H1 (cell line): ENCODE results near the gene B4GALT7. TPM values are rescaled to one million over a fixed set of nuclear protein-coding genes. Genes with fewer than 3 reads are reported as not detected.

Experiments used
- CTCF ChIA-PET: fragments of 300-600 bp; sonication (Branson Sonifier 250); formaldehyde crosslinking; loops from one replicate; lab custom pipeline; 2021; ENCODE audit not compliant: partially characterized antibody; lab: Charles Lee
- POLR2A ChIA-PET: fragments of 300-600 bp; sonication (Branson Sonifier 250); formaldehyde crosslinking; loops from one replicate; lab custom pipeline; 2021; ENCODE audit warnings: inconsistent platforms; ENCODE audit not compliant: partially characterized antibody; lab: Charles Lee
- DNase-seq, 2 experiments: peaks; one replicate each; pipeline versions ENCODE4 v3.0.0 to v3.0.0-alpha.2; 2010 to 2022; ENCODE audit warnings: low spot score in 2 of 2, low read depth in 1 of 2, mixed read lengths in 1 of 2
- FAIRE-seq: peaks from 2 replicates; lab custom pipeline; 2011; peaks lifted over from hg19 to GRCh38; lab: Jason Lieb, UNC
- H2AFZ ChIP-seq: 2 replicates; pipeline ENCODE4 v1.8.1; 2012; ENCODE audit warnings: low read length, inconsistent platforms
- H2AK5ac ChIP-seq: 2 replicates; pipeline ENCODE4 v1.6.1; 2013; ENCODE audit warnings: low read depth, low read length
- H2BK120ac ChIP-seq: replicated peaks from 2 replicates; pipeline ENCODE3; 2013; ENCODE audit warnings: low read depth, low read length, inconsistent platforms
- H2BK12ac ChIP-seq: 2 replicates; pipeline ENCODE4 v1.6.1; 2013; ENCODE audit warnings: low read depth, low read length
- H2BK15ac ChIP-seq: 2 replicates; pipeline ENCODE4 v1.6.1; 2013; ENCODE audit warnings: low read length
- H2BK20ac ChIP-seq: 2 replicates; pipeline ENCODE4 v1.6.1; 2013; ENCODE audit warnings: low read length
- H2BK5ac ChIP-seq: 2 replicates; pipeline ENCODE4 v1.6.1; 2013; ENCODE audit warnings: low read depth, low read length
- H3K14ac ChIP-seq: 2 replicates; pipeline ENCODE4 v1.6.1; 2013; ENCODE audit warnings: inconsistent platforms; ENCODE audit not compliant: insufficient read length
- H3K18ac ChIP-seq: 2 replicates; pipeline ENCODE4 v1.6.1; 2013; ENCODE audit warnings: low read length; ENCODE audit errors: extremely low read depth
- H3K23ac ChIP-seq: 2 replicates; pipeline ENCODE4 v1.6.1; 2013; ENCODE audit warnings: inconsistent platforms; ENCODE audit not compliant: insufficient read length
- H3K23me2 ChIP-seq: 2 replicates; pipeline ENCODE4 v1.6.1; 2013; ENCODE audit warnings: low read depth, low read length
- H3K27ac ChIP-seq: 2 replicates; pipeline ENCODE4 v1.6.1; 2011; ENCODE audit warnings: low read depth, low read length, inconsistent platforms
- H3K27me3 ChIP-seq, 4 experiments: replicated peaks in 1 of 4; 1 replicate in 1 of 4; 2 replicates in 3 of 4; pipeline versions ENCODE4 v1.6.1 to v1.8.1; 2011 to 2013; ENCODE audit warnings: low read length in 3 of 4, mild to moderate bottlenecking in 3 of 4, inconsistent platforms in 2 of 4, mixed read lengths in 2 of 4, moderate library complexity in 1 of 4; ENCODE audit not compliant: control insufficient read depth in 3 of 4, insufficient read depth in 3 of 4; ENCODE audit errors: extremely low read depth in 1 of 4
- H3K36me3 ChIP-seq, 4 experiments: 2 replicates each; pipeline versions ENCODE4 v1.6.1 to v1.8.1; 2011 to 2013; ENCODE audit warnings: mild to moderate bottlenecking in 4 of 4, low read length in 3 of 4, moderate library complexity in 2 of 4, control low read depth in 1 of 4, inconsistent platforms in 1 of 4; ENCODE audit not compliant: insufficient read depth in 4 of 4, control insufficient read depth in 2 of 4
- H3K4ac ChIP-seq: replicated peaks from 2 replicates; pipeline ENCODE3; 2013; ENCODE audit warnings: low read length, low read depth, mixed read lengths, inconsistent platforms; ENCODE audit not compliant: insufficient read length
- H3K4me1 ChIP-seq, 4 experiments: replicated peaks in 1 of 4; 1 replicate in 1 of 4; 2 replicates in 3 of 4; pipeline versions ENCODE4 v1.6.1 to v1.8.1; 2011 to 2013; ENCODE audit warnings: low read length in 3 of 4, inconsistent platforms in 2 of 4, mixed read lengths in 1 of 4; ENCODE audit not compliant: insufficient read depth in 4 of 4, control insufficient read depth in 3 of 4
- H3K4me2 ChIP-seq, 2 experiments: 2 replicates each; pipeline versions ENCODE4 v1.6.1 to v1.8.1; 2011 to 2013; ENCODE audit warnings: low read depth in 2 of 2, low read length in 2 of 2, control low read depth in 1 of 2, inconsistent platforms in 1 of 2, mild to moderate bottlenecking in 1 of 2; ENCODE audit not compliant: insufficient read depth in 1 of 2
- H3K4me3 ChIP-seq, 4 experiments: fragments of 200-600, 300-600 bp in 1 of 4; sonication (generic), shearing (Covaris generic), sonication (Bioruptor Twin) in 1 of 4; 2 replicates each; pipeline versions ENCODE4 v1.5.1 to v1.8.1; 2011 to 2016; ENCODE audit warnings: low read length in 4 of 4, low read depth in 3 of 4, control low read depth in 2 of 4, inconsistent platforms in 2 of 4, mild to moderate bottlenecking in 2 of 4, mixed read lengths in 1 of 4, moderate library complexity in 1 of 4; ENCODE audit not compliant: insufficient read depth in 2 of 4; ENCODE audit errors: extremely low read depth in 1 of 4
- H3K56ac ChIP-seq: replicated peaks from 2 replicates; pipeline ENCODE3; 2013; ENCODE audit warnings: low read depth, mild to moderate bottlenecking, mixed read lengths, low read length, inconsistent platforms; ENCODE audit not compliant: insufficient read length
- H3K79me1 ChIP-seq: 2 replicates; pipeline ENCODE4 v1.6.1; 2013; ENCODE audit warnings: low read depth, low read length, control low read depth
- H3K79me2 ChIP-seq, 2 experiments: 2 replicates each; pipeline versions ENCODE4 v1.6.1 to v1.8.1; 2012 to 2013; ENCODE audit warnings: low read length in 2 of 2, mild to moderate bottlenecking in 2 of 2, inconsistent platforms in 1 of 2; ENCODE audit not compliant: insufficient read depth in 2 of 2, control insufficient read depth in 1 of 2
- H3K9ac ChIP-seq, 4 experiments: replicated peaks in 1 of 4; 1 replicate in 1 of 4; 2 replicates in 3 of 4; pipeline versions ENCODE4 v1.6.1 to v1.8.1; 2011 to 2013; ENCODE audit warnings: low read depth in 3 of 4, low read length in 3 of 4, control low read depth in 2 of 4, mild to moderate bottlenecking in 2 of 4, moderate library complexity in 2 of 4, inconsistent platforms in 1 of 4; ENCODE audit errors: extremely low read depth in 1 of 4
- H3K9me3 ChIP-seq, 2 experiments: 2 replicates each; pipeline versions ENCODE4 v1.6.1 to v1.8.1; 2012 to 2013; ENCODE audit warnings: mild to moderate bottlenecking in 2 of 2, moderate library complexity in 2 of 2, control low read depth in 1 of 2, inconsistent platforms in 1 of 2, low read depth in 1 of 2, low read length in 1 of 2, mixed read lengths in 1 of 2; ENCODE audit not compliant: insufficient read depth in 2 of 2
- H4K20me1 ChIP-seq, 2 experiments: replicated peaks in 1 of 2; 2 replicates each; pipeline versions ENCODE3 to v1.8.1; 2011 to 2013; ENCODE audit warnings: inconsistent platforms in 2 of 2, low read length in 2 of 2, mild to moderate bottlenecking in 1 of 2; ENCODE audit not compliant: insufficient read depth in 2 of 2, control insufficient read depth in 1 of 2
- H4K5ac ChIP-seq: 2 replicates; pipeline ENCODE4 v1.6.1; 2013; ENCODE audit warnings: low read length, low read depth, mixed read lengths, inconsistent platforms; ENCODE audit not compliant: insufficient read length
- H4K8ac ChIP-seq: 2 replicates; pipeline ENCODE4 v1.8.0; 2013; ENCODE audit warnings: mild to moderate bottlenecking, moderate library complexity, low read length, inconsistent platforms; ENCODE audit not compliant: insufficient read depth; ENCODE audit errors: extremely low read depth
- H4K91ac ChIP-seq: replicated peaks from 2 replicates; pipeline ENCODE3; 2013; ENCODE audit warnings: low read length, mixed read lengths, inconsistent platforms; ENCODE audit not compliant: insufficient read length
- CBX5 ChIP-seq: fragments of 300-800, 300-1000 bp; sonication (generic); IDR thresholded peaks from 2 replicates; pipeline ENCODE4 v1.7.1; 2016; ENCODE audit warnings: antibody characterized with exemption, low read length, low read depth
- CBX8 ChIP-seq: fragments of 300-800, 300-1000 bp; sonication (generic); IDR thresholded peaks from 2 replicates; pipeline ENCODE4 v1.7.1; 2016; ENCODE audit warnings: low read depth, low read length, borderline replicate concordance
- RBBP5 ChIP-seq: IDR thresholded peaks from 2 replicates; pipeline ENCODE4 v1.7.1; 2012; ENCODE audit warnings: low read depth, mild to moderate bottlenecking, inconsistent platforms, low read length, moderate library complexity, borderline replicate concordance
- RNF2 ChIP-seq: fragments of 200-900, 300-1000 bp; sonication (generic); IDR thresholded peaks from 2 replicates; pipeline ENCODE4 v1.7.1; 2016; ENCODE audit warnings: borderline replicate concordance, low read depth, mild to moderate bottlenecking, antibody characterized with exemption, low read length; ENCODE audit not compliant: poor library complexity, severe bottlenecking; ENCODE audit errors: missing control alignments
- WGBS, 2 experiments: shearing (Covaris generic) in 1 of 2; methylation state at CpG; one replicate each; pipeline versions ENCODE4 v1.1.6 to v1.1.7; 2013 to 2015; ENCODE audit warnings: low lambda C conversion rate in 2 of 2, mixed read lengths in 2 of 2, inconsistent platforms in 1 of 2, low coverage in 1 of 2, missing lambda C conversion rate in 1 of 2; ENCODE audit not compliant: insufficient replicate concordance in 2 of 2, insufficient coverage in 1 of 2, insufficient read length in 1 of 2; ENCODE audit errors: extremely low coverage in 1 of 2, missing lambda C conversion rate in 1 of 2; 5-methylcytosine and 5-hydroxymethylcytosine counted together
- polyA plus RNA-seq, 7 experiments: library from polyadenylated mRNA; depleted of rRNA in 3 of 7; stranded (reverse) in 5 of 7; unstranded in 2 of 7; fragments of >200 nt in 5 of 7; fragments of 200-250 nt in 2 of 7; gene quantifications; 1 replicate in 5 of 7; 2 replicates in 1 of 7; 4 replicates in 1 of 7; pipeline versions ENCODE4 v1.2.1 to v1.2.3, GENCODE V29; 2011 to 2013; ENCODE audit warnings: missing spikeins in 2 of 7, mixed read lengths in 2 of 7
- total RNA-seq: library from RNA; stranded (reverse); fragmentation: NEBNext Ultra II Directional; extraction: Animal tissue kit (Norgen Biotek cat#: 25700); gene quantifications from 2 replicates; pipeline ENCODE4 v1.2.1, GENCODE V29; 2021

Gene B4GALT7
- total and polyA plus RNA-seq, 2 of the 8 experiments (the other 6 are each of a cell fraction or from before 2014, with no cell fraction given) = 18.7 to 31.9 TPM

GRCh38 chr5:177576169-177576568 is 23.8 kb upstream of the B4GALT7 start:
- no peak overlapping the region for H3K14ac ChIP-seq
- H2BK120ac ChIP-seq = no peak overlapping the region
- H2AK5ac ChIP-seq = no peak overlapping the region
- TF ChIP-seq RNF2 (no peak), CBX5 (no peak), CBX8 (no peak), RBBP5 (no peak)
- no peak overlapping the region for H3K4ac ChIP-seq
- ChIA-PET CTCF (interaction anchor here (0.6 to 2.2 kb wide), 3 partner anchors 9 to 30 kb away, joined by 3 to 12 read pairs (median 7); no protein-coding TSS in a partner anchor), POLR2A (interaction anchor here (1.3 kb wide), 1 partner anchor 16 kb away, joined by 3 read pairs; the partner anchor contains the start of gene TMED9)
- no peak for FAIRE-seq
- no peak overlapping the region for H3K9ac ChIP-seq
- no peak overlapping the region for H3K56ac ChIP-seq
- H3K27ac ChIP-seq = no peak overlapping the region
- H4K5ac ChIP-seq = no peak overlapping the region
- H3K18ac ChIP-seq = no peak overlapping the region
- no peak overlapping the region for H2AFZ ChIP-seq
- WGBS, 2 experiments = 88% methylated on average over 10 of the region's 10 CpGs; no CpG with 5 or more reads in 1 of the 2 experiments
- H3K79me2 ChIP-seq = no peaks in the 10 kb centered on the region
- H4K20me1 ChIP-seq = no peaks in the 10 kb centered on the region
- H3K9me3 ChIP-seq = no peaks in the 10 kb centered on the region
- H3K27me3 ChIP-seq = no peaks in the 10 kb centered on the region
- no peaks in the 10 kb centered on the region for H3K36me3 ChIP-seq
- H3K23ac ChIP-seq = no peak overlapping the region
- no peak for DNase-seq
- H4K8ac ChIP-seq = no peak overlapping the region
- no peak overlapping the region for H2BK20ac ChIP-seq
- no peaks in the 10 kb centered on the region for H3K23me2 ChIP-seq
- H3K4me1 ChIP-seq = no peaks in the 10 kb centered on the region
- H3K79me1 ChIP-seq = no peaks in the 10 kb centered on the region
- no peak overlapping the region for H3K4me3 ChIP-seq
- H2BK12ac ChIP-seq = no peak overlapping the region
- H2BK5ac ChIP-seq = no peak overlapping the region
- no peak overlapping the region for H4K91ac ChIP-seq
- no peak overlapping the region for H3K4me2 ChIP-seq
- no peak overlapping the region for H2BK15ac ChIP-seq
